Tibial nerve (tissue), 4 donors: Measurements from ENCODE around the gene GALNT18. TPM values are rescaled to one million over a fixed set of nuclear protein-coding genes. Genes with fewer than 3 reads are reported as not detected.

Source experiments
- DNase-seq, 2 donors: peaks; one replicate each; pipeline ENCODE4 v3.0.0-alpha.2; 2019; ENCODE audit warnings: low spot score in 2 of 2
- H3K27ac ChIP-seq, 4 donors: fragments of 200-600 bp; sonication (generic) in 3 of 4; one replicate each; pipeline ENCODE4 v1.5.1; 2017 to 2019; ENCODE audit warnings: mild to moderate bottlenecking in 1 of 4
- H3K27me3 ChIP-seq, 2 donors: fragments of 200-600 bp; sonication (generic) in 1 of 2; one replicate each; pipeline versions ENCODE4 v1.5.1 to v1.6.0; 2017 to 2019
- H3K36me3 ChIP-seq, 3 donors: fragments of 200-600 bp; sonication (generic); one replicate each; pipeline ENCODE4 v1.5.1; 2018 to 2019
- H3K4me1 ChIP-seq, 4 donors: fragments of 200-600 bp; sonication (generic) in 3 of 4; one replicate each; pipeline ENCODE4 v1.5.1; 2017 to 2019
- H3K4me3 ChIP-seq, 4 donors: fragments of 200-600 bp; sonication (generic) in 3 of 4; one replicate each; pipeline ENCODE4 v1.5.1; 2017 to 2019; ENCODE audit warnings: mild to moderate bottlenecking in 1 of 4, moderate library complexity in 1 of 4
- H3K9me3 ChIP-seq, 4 donors: fragments of 200-600 bp; sonication (generic) in 3 of 4; one replicate each; pipeline ENCODE4 v1.5.1; 2017 to 2019
- EP300 ChIP-seq, 2 donors: sonication (generic); formaldehyde crosslinking; IDR thresholded peaks; one replicate each; pipeline ENCODE4 v1.6.1; 2017; ENCODE audit warnings: antibody characterized with exemption in 2 of 2, mild to moderate bottlenecking in 1 of 2
- POLR2A ChIP-seq, 2 donors: fragments of 450-650 bp; IDR thresholded peaks; one replicate each; pipeline ENCODE4 v1.6.1; 2017; ENCODE audit warnings: antibody characterized with exemption in 2 of 2, mild to moderate bottlenecking in 2 of 2, moderate library complexity in 2 of 2
- WGBS, 2 donors: methylation state at CpG; one replicate each; pipeline ENCODE4 v1.1.5; 2018; 5-methylcytosine and 5-hydroxymethylcytosine counted together
- total RNA-seq, 4 donors: library from RNA; depleted of rRNA; stranded (reverse); fragments of >200 nt; gene quantifications; one replicate each; pipeline ENCODE4 v1.1.0, GENCODE V29; 2016
- TF ChIP-seq, protein P1 (sequence below), 5 experiments: fragments of 200-600 bp in 3 of 5; fragments of 450-650 bp in 2 of 5; sonication (generic) in 3 of 5; IDR thresholded peaks; one replicate each; pipeline ENCODE4 v1.5.1; 2016 to 2019; ENCODE audit warnings: antibody characterized with exemption in 5 of 5, mild to moderate bottlenecking in 3 of 5, moderate library complexity in 2 of 5

The GALNT18 gene
- total RNA-seq, 4 donors from 2014 or later = 11.3 to 32.4 (median 23.9) TPM

- WGBS, 2 donors = 67 to 82% methylated on average over 1 of the region's 1 CpG
- H3K36me3 ChIP-seq = no peaks in the 10 kb centered on the region
- H3K4me1 ChIP-seq = peaks cover 0 to 23% (median 0%) of the 10 kb centered on the region in 4 donors
Observed at GRCh38 chr11:11441091-11441490, 180.7 kb downstream of the GALNT18 start.

DNA sequence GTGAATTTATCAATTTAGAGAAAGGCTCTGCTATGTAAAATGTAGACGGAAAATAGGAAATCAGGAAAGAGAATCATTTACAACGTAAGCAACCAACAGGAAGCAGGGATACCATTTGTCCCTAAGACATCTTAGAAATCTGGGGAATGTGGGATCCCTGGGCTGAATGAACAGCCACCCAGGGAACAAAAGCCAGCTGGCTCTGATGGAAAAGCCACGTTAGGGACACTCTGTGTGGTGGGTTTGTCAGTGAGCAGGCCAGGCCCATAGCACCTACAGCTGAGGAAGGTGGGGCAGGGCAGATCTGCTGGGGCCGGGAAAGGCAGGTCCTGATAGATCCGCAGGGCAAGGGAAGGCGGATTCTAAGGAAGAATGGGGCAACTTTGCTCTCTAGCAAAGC, 181.7 kb downstream of the GALNT18 start:
- Histone ChIP-seq H3K4me3 (no peak overlapping the region), H3K4me1 (peaks cover 0 to 23% (median 0%) of the 10 kb centered on the region in 4 donors), H3K27me3 (no peaks in the 10 kb centered on the region), H3K36me3 (no peaks in the 10 kb centered on the region), H3K27ac (no peak overlapping the region), H3K9me3 (no peaks in the 10 kb centered on the region)
- 79 to 80% methylated on average over 6 of the region's 6 CpGs for WGBS, 2 donors
- TF ChIP-seq, protein P1, sequence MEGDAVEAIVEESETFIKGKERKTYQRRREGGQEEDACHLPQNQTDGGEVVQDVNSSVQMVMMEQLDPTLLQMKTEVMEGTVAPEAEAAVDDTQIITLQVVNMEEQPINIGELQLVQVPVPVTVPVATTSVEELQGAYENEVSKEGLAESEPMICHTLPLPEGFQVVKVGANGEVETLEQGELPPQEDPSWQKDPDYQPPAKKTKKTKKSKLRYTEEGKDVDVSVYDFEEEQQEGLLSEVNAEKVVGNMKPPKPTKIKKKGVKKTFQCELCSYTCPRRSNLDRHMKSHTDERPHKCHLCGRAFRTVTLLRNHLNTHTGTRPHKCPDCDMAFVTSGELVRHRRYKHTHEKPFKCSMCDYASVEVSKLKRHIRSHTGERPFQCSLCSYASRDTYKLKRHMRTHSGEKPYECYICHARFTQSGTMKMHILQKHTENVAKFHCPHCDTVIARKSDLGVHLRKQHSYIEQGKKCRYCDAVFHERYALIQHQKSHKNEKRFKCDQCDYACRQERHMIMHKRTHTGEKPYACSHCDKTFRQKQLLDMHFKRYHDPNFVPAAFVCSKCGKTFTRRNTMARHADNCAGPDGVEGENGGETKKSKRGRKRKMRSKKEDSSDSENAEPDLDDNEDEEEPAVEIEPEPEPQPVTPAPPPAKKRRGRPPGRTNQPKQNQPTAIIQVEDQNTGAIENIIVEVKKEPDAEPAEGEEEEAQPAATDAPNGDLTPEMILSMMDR (IDR thresholded peaks at IDR 0.05) = no peak
- TF ChIP-seq EP300 (IDR thresholded peaks at IDR 0.05) = no peak
- TF ChIP-seq POLR2A (IDR thresholded peaks at IDR 0.05) = no peak
- DNase-seq = no peak

More at GRCh38 chr11:11441091-11441490, 180.7 kb downstream of the GALNT18 start:
- H3K27ac ChIP-seq = no peak overlapping the region
- no peak for DNase-seq
- no peaks in the 10 kb centered on the region for H3K9me3 ChIP-seq
- H3K4me3 ChIP-seq = no peak overlapping the region
- TF ChIP-seq, protein P1 (IDR thresholded peaks at IDR 0.05) = no peak
- TF ChIP-seq EP300 (IDR thresholded peaks at IDR 0.05) = no peak
- no peaks in the 10 kb centered on the region for H3K27me3 ChIP-seq

DNA sequence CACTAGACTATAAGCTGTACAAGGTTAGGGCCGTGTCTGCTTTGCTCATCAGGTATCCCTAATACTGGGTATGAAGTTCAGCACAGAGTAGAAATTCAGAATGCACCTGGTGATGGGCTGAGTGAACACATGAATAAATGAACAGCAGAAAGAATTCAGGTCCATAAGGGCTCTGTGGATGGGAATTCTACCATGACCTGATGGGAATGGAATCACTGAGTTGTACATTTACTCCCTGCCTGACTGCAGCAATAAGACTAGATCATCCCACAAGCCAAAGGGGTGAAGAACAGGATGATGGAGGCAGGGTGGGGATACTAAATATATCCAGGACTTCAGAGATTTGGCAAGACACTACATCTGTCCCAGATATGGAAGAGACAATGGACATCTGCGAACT, 182.2 kb downstream of the GALNT18 start:
- H3K9me3 ChIP-seq = no peaks in the 10 kb centered on the region
- H3K27me3 ChIP-seq = no peaks in the 10 kb centered on the region
- no peaks in the 10 kb centered on the region for H3K36me3 ChIP-seq
- H3K4me3 ChIP-seq = no peak overlapping the region
- no peak for DNase-seq
- no peak overlapping the region for H3K27ac ChIP-seq
- TF ChIP-seq, protein P1 (IDR thresholded peaks at IDR 0.05) = no peak
- no peak for TF ChIP-seq EP300 (IDR thresholded peaks at IDR 0.05)
- TF ChIP-seq POLR2A (IDR thresholded peaks at IDR 0.05) = no peak
- H3K4me1 ChIP-seq = peaks cover 0 to 18% (median 0%) of the 10 kb centered on the region in 4 donors
- 97 to 100% methylated on average over 2 of the region's 2 CpGs for WGBS, 2 donors

DNA sequence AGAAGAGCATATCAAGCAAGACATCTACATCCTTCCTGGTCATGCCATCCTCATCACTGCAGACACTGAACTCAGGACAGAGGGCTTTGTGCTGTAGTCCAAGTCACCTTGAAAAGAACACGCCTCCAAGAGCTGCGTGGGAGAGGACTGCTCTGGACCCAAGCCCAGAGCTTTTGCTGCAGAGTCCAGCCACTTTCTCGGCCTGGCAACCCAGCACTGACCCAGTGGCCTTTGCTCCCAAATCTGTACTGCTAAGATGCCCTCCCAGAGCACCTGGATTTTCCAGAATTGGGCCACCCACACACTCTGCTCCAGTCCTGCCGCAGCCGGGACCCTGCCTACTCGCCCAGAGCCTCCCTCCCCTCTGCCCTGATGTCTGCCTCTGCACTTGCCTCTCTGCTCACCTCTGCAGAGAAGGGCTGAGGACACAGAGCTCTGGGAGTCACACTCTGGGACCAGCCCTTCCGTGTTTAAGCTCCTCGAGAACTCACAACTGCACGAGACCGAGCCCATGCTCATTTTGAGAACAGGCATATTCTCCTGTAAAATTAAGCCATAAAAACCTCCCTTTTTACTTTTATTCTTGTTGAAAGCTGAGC, 185.0 kb downstream of the GALNT18 start:
- Histone ChIP-seq H3K4me3 (no peak overlapping the region), H3K9me3 (no peaks in the 10 kb centered on the region), H3K4me1 (peaks cover 0 to 13% (median 0%) of the 10 kb centered on the region in 4 donors), H3K27ac (no peak overlapping the region), H3K27me3 (no peaks in the 10 kb centered on the region), H3K36me3 (peaks cover 0 to 11% (median 0%) of the 10 kb centered on the region in 3 donors)
- WGBS, 2 donors = 71 to 73% methylated on average over 10 of the region's 10 CpGs
- no peak for DNase-seq
- TF ChIP-seq, protein P1 (IDR thresholded peaks at IDR 0.05) = no peak
- TF ChIP-seq POLR2A (IDR thresholded peaks at IDR 0.05) (no peak), EP300 (IDR thresholded peaks at IDR 0.05) (no peak)

GRCh38 chr11:11435635-11436034, 186.2 kb downstream of the GALNT18 start:
- peaks cover 0 to 12% (median 0%) of the 10 kb centered on the region in 3 donors for H3K36me3 ChIP-seq
- peaks cover 0 to 13% (median 0%) of the 10 kb centered on the region in 4 donors for H3K4me1 ChIP-seq
- H3K27me3 ChIP-seq = no peaks in the 10 kb centered on the region
- TF ChIP-seq EP300 (IDR thresholded peaks at IDR 0.05) = no peak
- TF ChIP-seq POLR2A (IDR thresholded peaks at IDR 0.05) = no peak
- TF ChIP-seq, protein P1 (IDR thresholded peaks at IDR 0.05) = no peak
- no peaks in the 10 kb centered on the region for H3K9me3 ChIP-seq
- no peak for DNase-seq
- H3K4me3 ChIP-seq = no peak overlapping the region
- no peak overlapping the region for H3K27ac ChIP-seq
- 79 to 84% methylated on average over 11 of the region's 12 CpGs for WGBS, 2 donors
